Neutrophil (primary cell): Measurements from ENCODE around the gene TLE2.

ENCODE experiments used
- H3K27ac ChIP-seq: fragments of 200-600 bp; sonication (generic); 2 replicates; pipeline ENCODE4 v1.5.1; 2016; ENCODE audit warnings: mild to moderate bottlenecking, moderate library complexity
- H3K27me3 ChIP-seq: fragments of 200-600 bp; sonication (generic); 2 replicates; pipeline ENCODE4 v1.6.0; 2016; ENCODE audit warnings: mild to moderate bottlenecking
- H3K36me3 ChIP-seq: fragments of 200-600 bp; sonication (generic); 2 replicates; pipeline ENCODE4 v1.5.1; 2017
- H3K4me1 ChIP-seq, 2 experiments: fragments of 200-600 bp in 1 of 2; sonication (generic) in 1 of 2; 1 replicate in 1 of 2; 2 replicates in 1 of 2; pipeline versions ENCODE4 v1.5.1 to v1.6.1; 2013 to 2016; ENCODE audit warnings: low read depth in 1 of 2, low read length in 1 of 2, mild to moderate bottlenecking in 1 of 2, moderate library complexity in 1 of 2; ENCODE audit not compliant: control insufficient read depth in 1 of 2, insufficient read depth in 1 of 2
- H3K4me3 ChIP-seq, 2 experiments: fragments of 200-600 bp in 1 of 2; sonication (generic) in 1 of 2; 1 replicate in 1 of 2; 2 replicates in 1 of 2; pipeline ENCODE4 v1.5.1; 2013 to 2016; ENCODE audit warnings: low read depth in 1 of 2, low read length in 1 of 2, mild to moderate bottlenecking in 1 of 2, moderate library complexity in 1 of 2
- H3K9me3 ChIP-seq: fragments of 200-600 bp; sonication (generic); 2 replicates; pipeline ENCODE4 v1.5.1; 2016
- TF ChIP-seq, protein P1 (sequence below): fragments of 200-600 bp; sonication (generic); IDR thresholded peaks from 2 replicates; pipeline ENCODE4 v1.5.1; 2016; ENCODE audit warnings: antibody characterized with exemption

The TLE2 gene

DNA sequence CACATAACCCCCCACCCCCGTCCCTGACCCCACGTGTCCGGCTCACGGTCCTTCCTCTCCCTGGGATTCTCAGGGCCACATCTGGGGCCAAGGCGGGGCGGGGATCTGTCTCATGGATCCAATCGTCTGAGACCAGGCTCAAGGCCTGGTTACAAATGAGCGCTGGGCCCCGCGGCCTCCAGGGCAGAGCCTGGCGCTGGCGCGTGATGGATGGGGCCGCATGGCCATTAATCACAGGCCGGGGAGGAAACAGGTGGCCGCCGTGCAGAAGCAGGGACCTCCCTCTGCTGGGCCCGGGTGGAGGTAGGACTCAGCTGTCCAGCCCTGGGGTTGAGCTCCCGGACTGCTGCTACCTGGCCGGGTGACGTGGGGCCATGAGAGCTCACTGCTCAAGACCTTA, 39.0 kb upstream of the TLE2 start:
- Histone ChIP-seq H3K4me3 (no peak overlapping the region), H3K9me3 (no peaks in the 10 kb centered on the region), H3K4me1 (peaks cover 0 to under 1% of the 10 kb centered on the region in 2 experiments), H3K27ac (no peak overlapping the region), H3K36me3 (no peaks in the 10 kb centered on the region), H3K27me3 (peaks cover 41% of the 10 kb centered on the region)
- TF ChIP-seq, protein P1, sequence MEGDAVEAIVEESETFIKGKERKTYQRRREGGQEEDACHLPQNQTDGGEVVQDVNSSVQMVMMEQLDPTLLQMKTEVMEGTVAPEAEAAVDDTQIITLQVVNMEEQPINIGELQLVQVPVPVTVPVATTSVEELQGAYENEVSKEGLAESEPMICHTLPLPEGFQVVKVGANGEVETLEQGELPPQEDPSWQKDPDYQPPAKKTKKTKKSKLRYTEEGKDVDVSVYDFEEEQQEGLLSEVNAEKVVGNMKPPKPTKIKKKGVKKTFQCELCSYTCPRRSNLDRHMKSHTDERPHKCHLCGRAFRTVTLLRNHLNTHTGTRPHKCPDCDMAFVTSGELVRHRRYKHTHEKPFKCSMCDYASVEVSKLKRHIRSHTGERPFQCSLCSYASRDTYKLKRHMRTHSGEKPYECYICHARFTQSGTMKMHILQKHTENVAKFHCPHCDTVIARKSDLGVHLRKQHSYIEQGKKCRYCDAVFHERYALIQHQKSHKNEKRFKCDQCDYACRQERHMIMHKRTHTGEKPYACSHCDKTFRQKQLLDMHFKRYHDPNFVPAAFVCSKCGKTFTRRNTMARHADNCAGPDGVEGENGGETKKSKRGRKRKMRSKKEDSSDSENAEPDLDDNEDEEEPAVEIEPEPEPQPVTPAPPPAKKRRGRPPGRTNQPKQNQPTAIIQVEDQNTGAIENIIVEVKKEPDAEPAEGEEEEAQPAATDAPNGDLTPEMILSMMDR: no peak

DNA sequence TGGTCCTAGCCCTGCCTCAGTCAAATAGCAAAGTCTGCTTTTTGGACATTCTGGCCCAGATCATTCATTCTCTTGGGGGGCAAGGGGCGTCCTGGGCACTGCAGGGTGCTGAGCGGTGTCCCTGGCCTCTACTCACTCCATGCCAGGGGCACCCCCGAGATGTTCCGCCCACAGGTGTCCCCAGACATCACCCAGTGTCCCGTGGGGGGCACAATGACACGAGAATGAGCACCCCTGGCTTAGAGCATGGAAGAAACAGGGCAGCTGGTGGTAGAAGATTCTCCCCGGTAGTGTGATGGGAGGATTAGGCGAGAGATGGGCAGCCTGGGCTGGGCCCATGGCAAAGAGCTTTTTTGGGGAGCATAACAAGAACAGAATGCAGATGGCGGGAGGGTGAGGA, 38.5 kb upstream of the TLE2 start:
- peaks cover 46% of the 10 kb centered on the region for H3K27me3 ChIP-seq
- H3K36me3 ChIP-seq: no peaks in the 10 kb centered on the region
- H3K9me3 ChIP-seq: no peaks in the 10 kb centered on the region
- H3K4me3 ChIP-seq: no peak overlapping the region
- H3K27ac ChIP-seq: no peak overlapping the region
- TF ChIP-seq, protein P1: no peak
- peaks cover 3 to 5% of the 10 kb centered on the region in 2 experiments for H3K4me1 ChIP-seq

DNA sequence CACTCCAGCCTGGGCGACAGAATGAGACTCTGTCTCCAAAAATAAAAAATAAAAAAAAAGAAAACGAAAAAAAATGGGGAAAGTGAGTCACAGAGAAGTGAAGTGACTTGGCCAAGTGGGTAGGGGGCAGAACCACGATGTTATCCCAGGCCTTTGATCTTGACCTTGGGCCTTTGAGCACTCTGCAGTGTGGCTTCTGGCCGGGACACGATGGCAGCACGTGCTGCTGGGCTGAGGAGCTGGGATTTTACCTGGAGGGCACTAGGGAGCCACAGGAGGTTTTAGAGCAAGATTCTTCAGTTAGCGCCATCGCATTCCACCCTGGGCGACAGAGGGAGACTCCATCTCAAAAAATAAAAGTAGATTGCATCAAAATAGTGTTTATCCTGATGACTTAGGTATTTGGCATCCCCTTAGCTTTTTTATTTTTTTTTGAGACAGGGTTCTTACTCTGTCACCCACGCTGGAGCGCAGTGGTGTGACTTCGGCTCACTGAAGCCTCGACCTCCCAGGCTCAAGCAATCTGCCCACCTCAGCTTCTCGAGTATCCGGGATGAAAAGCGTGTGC, 37.5 kb upstream of the TLE2 start:
- peaks cover 4 to 7% of the 10 kb centered on the region in 2 experiments for H3K4me1 ChIP-seq
- no peak overlapping the region for H3K4me3 ChIP-seq
- TF ChIP-seq, protein P1: no peak
- H3K27me3 ChIP-seq: peaks cover 51% of the 10 kb centered on the region
- H3K27ac ChIP-seq: no peak overlapping the region
- no peaks in the 10 kb centered on the region for H3K36me3 ChIP-seq
- no peaks in the 10 kb centered on the region for H3K9me3 ChIP-seq

DNA sequence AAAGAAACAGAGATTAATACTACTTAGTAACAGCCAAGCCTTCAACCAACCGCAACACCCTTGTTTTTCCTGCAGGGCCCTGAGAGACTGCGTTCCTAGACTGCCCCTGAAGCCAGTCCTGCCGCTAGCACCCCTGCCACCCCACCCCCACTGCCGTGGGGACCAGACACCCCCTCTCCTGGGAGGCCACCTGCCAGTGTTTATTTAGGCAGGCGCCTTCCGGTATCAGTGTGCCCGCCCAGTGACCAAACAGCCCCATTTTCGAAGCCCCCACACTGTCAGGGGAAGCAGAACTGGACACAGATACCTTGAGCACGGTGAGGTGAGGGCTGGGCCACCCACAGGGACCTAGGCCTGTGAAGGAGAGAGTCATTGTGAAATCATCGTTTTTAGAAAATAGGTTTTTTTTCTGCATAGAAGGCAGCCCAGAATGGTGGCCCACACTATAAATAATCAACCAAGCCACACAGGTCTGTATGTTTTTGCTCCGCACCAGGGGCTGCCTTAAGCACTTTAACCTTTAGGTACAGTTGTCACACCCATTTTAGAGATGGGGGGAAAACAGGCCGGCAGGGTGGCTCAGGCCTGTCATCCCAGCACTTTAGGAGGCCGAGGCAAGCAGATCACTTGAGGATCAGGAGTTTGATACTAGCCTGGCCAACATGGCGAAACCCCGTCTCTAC, 36.7 kb upstream of the TLE2 start:
- H3K27me3 ChIP-seq: peaks cover 58% of the 10 kb centered on the region
- H3K9me3 ChIP-seq: no peaks in the 10 kb centered on the region
- H3K4me1 ChIP-seq: peaks cover 4 to 14% of the 10 kb centered on the region in 2 experiments
- TF ChIP-seq, protein P1: no peak
- H3K4me3 ChIP-seq: no peak overlapping the region
- no peak overlapping the region for H3K27ac ChIP-seq
- H3K36me3 ChIP-seq: no peaks in the 10 kb centered on the region

DNA sequence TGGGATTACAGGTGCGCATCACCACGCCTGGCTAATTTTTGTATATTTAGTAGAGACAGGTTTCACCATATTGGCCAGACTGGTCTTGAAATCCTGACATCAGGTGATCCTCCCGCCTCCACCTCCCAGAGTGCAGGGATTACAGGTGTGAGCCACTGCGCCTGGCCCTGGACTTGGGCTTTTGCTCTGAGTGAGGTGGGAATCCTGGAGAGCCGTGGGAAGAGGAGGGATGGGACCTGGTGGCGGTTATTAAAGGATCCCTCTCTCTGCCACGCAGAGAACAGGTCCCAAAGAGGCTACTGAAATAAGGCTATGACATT, 34.9 kb upstream of the TLE2 start:
- Histone ChIP-seq H3K4me1 (peaks cover 4 to 18% of the 10 kb centered on the region in 2 experiments), H3K4me3 (no peak overlapping the region), H3K27me3 (peaks cover 63% of the 10 kb centered on the region), H3K9me3 (no peaks in the 10 kb centered on the region), H3K36me3 (no peaks in the 10 kb centered on the region), H3K27ac (no peak overlapping the region)
- TF ChIP-seq, protein P1: no peak
